ENCODE measurements around the gene CYP26A1. TPM values are rescaled to one million over a fixed set of nuclear protein-coding genes. Genes with fewer than 3 reads are reported as not detected.
A peak's percentile ranks its signal among the peaks of the same experiment; 100 is the strongest.

The CYP26A1 gene
- total RNA-seq, 1 donor from 2014 or later, result 4.2 TPM

- Mint-ChIP-seq H3K4me1 (ENCODE audit: unreplicated experiment) (peaks cover 38% of the 10 kb centered on the region), H3K9me3 (no peaks in the 10 kb centered on the region), H3K36me3 (no peaks in the 10 kb centered on the region), H3K4me3 (peak overlapping the region; percentile 75), H3K27me3 (peaks cover 95% of the 10 kb centered on the region), H3K27ac (no peak overlapping the region)
- no peak for DNase-seq (ENCODE audit: extremely low spot score, unreplicated experiment)
- TF ChIP-seq, protein P1, sequence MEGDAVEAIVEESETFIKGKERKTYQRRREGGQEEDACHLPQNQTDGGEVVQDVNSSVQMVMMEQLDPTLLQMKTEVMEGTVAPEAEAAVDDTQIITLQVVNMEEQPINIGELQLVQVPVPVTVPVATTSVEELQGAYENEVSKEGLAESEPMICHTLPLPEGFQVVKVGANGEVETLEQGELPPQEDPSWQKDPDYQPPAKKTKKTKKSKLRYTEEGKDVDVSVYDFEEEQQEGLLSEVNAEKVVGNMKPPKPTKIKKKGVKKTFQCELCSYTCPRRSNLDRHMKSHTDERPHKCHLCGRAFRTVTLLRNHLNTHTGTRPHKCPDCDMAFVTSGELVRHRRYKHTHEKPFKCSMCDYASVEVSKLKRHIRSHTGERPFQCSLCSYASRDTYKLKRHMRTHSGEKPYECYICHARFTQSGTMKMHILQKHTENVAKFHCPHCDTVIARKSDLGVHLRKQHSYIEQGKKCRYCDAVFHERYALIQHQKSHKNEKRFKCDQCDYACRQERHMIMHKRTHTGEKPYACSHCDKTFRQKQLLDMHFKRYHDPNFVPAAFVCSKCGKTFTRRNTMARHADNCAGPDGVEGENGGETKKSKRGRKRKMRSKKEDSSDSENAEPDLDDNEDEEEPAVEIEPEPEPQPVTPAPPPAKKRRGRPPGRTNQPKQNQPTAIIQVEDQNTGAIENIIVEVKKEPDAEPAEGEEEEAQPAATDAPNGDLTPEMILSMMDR (conservative IDR thresholded peaks at IDR 0.05), result no peak
Observed at GRCh38 chr10:93070378-93071176, 3.1 kb upstream of the CYP26A1 start.

DNA sequence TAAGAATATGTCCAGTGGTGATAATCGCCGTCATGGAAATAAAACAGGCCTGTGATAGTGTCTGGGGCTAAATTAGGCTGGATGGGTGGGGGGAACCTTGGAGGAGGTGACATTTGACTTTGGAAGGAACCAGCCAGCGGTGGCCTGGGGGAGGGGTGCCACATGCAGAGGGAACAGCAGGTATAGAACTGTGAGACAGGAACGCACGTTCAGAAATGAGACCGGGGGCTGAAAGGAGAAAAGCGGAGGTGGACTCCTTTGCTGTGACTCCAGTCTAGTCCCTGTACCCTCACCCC lies 2.6 kb upstream of the CYP26A1 start:
- DNase-seq (ENCODE audit: extremely low spot score, unreplicated experiment), result no peak
- H3K27me3 Mint-ChIP-seq, result peaks cover 98% of the 10 kb centered on the region
- H3K9me3 Mint-ChIP-seq, result no peaks in the 10 kb centered on the region
- TF ChIP-seq, protein P1 (conservative IDR thresholded peaks at IDR 0.05), result no peak
- H3K36me3 Mint-ChIP-seq, result no peaks in the 10 kb centered on the region
- no peak overlapping the region for H3K27ac Mint-ChIP-seq
- peak overlapping the region; percentile 75 for H3K4me3 Mint-ChIP-seq
- H3K4me1 Mint-ChIP-seq (ENCODE audit: unreplicated experiment), result peaks cover 41% of the 10 kb centered on the region

GRCh38 chr10:93071674-93072224 lies 1.9 kb upstream of the CYP26A1 start:
- peaks cover 98% of the 10 kb centered on the region for H3K27me3 Mint-ChIP-seq
- H3K4me3 Mint-ChIP-seq, result peak overlapping the region; percentile 83
- no peak overlapping the region for H3K27ac Mint-ChIP-seq
- no peaks in the 10 kb centered on the region for H3K36me3 Mint-ChIP-seq
- DNase-seq (ENCODE audit: extremely low spot score, unreplicated experiment), result no peak
- H3K4me1 Mint-ChIP-seq (ENCODE audit: unreplicated experiment), result peaks cover 41% of the 10 kb centered on the region
- H3K9me3 Mint-ChIP-seq, result no peaks in the 10 kb centered on the region
- TF ChIP-seq, protein P1 (conservative IDR thresholded peaks at IDR 0.05), result no peak

DNA sequence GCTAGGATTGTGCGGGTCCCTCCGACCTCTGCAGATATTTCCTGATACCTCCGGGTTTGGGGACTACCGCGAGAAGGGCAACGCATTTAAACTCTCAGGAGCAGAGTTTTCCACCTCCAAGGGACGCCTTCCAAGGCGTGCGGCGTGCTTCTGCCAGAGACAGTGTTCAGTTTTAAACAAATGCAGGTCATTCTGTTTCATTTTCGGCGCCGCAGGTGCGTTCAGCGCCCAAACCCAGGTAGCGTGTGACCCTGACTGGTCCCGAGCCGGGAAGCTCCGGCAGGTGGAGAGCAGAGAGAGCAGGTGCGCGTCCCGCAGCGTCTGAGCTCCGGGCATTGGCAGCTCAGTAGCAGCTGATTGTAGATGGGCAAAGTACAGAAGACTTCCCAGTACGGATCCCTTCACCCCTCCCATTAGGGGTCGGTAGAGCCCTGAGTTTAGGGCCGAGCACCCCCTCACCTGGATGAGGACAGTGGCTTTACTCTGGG lies 1.4 kb upstream of the CYP26A1 start:
- no peak overlapping the region for H3K27ac Mint-ChIP-seq
- H3K36me3 Mint-ChIP-seq, result no peaks in the 10 kb centered on the region
- no peak for DNase-seq (ENCODE audit: extremely low spot score, unreplicated experiment)
- H3K9me3 Mint-ChIP-seq, result no peaks in the 10 kb centered on the region
- H3K4me3 Mint-ChIP-seq, result peak overlapping the region; percentile 83
- TF ChIP-seq, protein P1 (conservative IDR thresholded peaks at IDR 0.05), result no peak
- H3K27me3 Mint-ChIP-seq, result peaks cover 97% of the 10 kb centered on the region
- peaks cover 40% of the 10 kb centered on the region for H3K4me1 Mint-ChIP-seq (ENCODE audit: unreplicated experiment)

DNA sequence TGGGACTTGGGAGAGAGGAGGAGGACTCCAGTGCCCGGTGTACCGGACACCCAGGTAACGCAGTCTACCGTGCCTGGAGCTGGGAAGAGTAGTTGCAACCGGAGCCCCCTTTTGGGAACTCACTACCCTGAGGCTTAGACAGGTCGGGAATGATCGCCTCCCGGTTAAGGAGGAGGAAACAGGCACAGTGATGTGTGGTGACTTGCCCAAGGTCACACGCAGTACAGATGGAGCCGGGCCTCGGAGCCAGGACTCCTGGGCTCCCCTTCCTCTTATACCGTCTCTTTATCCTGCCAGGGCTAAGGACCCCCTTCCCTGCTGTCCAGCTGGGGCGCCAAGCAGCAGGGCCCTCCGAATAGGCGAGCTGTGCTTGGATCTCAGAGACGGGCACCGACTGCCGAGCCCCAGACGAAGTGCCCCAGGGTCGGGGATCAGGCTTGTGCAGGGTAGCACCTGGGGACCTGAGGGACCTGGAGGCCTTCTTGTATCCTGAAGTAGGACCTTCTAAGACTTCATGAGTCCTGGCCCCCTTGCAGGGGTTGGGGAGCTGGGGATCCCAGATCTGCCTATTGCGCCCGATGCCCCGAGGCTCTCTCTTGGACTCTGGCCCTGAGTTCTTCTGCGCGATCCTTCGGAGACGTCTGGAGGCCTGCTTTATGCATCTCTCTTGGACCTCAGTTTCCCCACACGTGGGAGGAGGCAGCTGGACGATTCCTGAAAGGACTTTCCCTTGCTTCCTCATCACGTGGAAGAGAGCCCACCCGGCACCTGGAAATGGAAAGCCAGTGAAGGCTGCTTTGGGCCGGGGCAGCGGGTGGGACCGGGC lies 767 bp upstream of the CYP26A1 start:
- DNase-seq (ENCODE audit: extremely low spot score, unreplicated experiment), result no peak
- Mint-ChIP-seq H3K27me3 (peaks cover 96% of the 10 kb centered on the region), H3K36me3 (no peaks in the 10 kb centered on the region), H3K27ac (no peak overlapping the region), H3K4me3 (peak overlapping the region; percentile 83), H3K4me1 (ENCODE audit: unreplicated experiment) (peaks cover 34% of the 10 kb centered on the region), H3K9me3 (no peaks in the 10 kb centered on the region)
- TF ChIP-seq, protein P1 (conservative IDR thresholded peaks at IDR 0.05), result no peak
